Measurements from ENCODE around the gene STARD13. TPM values are rescaled to one million over a fixed set of nuclear protein-coding genes. Genes with fewer than 3 reads are reported as not detected.

STARD13 gene
- total RNA-seq, 1 donor from 2014 or later: 23.6 TPM

DNA sequence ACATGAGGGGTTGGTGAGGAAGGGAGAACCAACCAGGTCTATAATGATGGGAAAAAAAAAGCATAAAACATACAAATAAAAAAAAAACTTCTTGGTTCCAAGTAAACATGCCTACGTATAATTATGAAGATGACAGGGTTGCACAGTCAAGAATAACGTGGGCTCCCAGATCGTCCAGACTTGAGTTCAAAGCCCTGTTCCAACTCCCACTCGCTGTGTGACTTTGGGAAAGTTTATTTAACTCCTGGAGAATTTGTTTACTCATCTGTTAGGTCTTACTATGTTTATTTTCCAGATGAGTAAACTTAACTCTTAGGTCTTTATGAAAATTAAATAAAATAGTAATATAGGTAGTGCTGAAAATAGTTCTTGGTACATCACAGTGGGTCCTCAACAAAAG, 13.8 kb downstream of the STARD13 start:
- Mint-ChIP-seq H3K36me3 (ENCODE audit: low read depth) (peaks cover 16% of the 10 kb centered on the region), H3K9me3 (no peaks in the 10 kb centered on the region), H3K4me1 (peaks cover 32% of the 10 kb centered on the region), H3K27me3 (ENCODE audit: low read depth) (no peaks in the 10 kb centered on the region), H3K4me3 (no peak overlapping the region), H3K27ac (ENCODE audit: unreplicated experiment) (no peak overlapping the region)
- no peak for DNase-seq (ENCODE audit: low read depth, low spot score)
- TF ChIP-seq, protein P1, sequence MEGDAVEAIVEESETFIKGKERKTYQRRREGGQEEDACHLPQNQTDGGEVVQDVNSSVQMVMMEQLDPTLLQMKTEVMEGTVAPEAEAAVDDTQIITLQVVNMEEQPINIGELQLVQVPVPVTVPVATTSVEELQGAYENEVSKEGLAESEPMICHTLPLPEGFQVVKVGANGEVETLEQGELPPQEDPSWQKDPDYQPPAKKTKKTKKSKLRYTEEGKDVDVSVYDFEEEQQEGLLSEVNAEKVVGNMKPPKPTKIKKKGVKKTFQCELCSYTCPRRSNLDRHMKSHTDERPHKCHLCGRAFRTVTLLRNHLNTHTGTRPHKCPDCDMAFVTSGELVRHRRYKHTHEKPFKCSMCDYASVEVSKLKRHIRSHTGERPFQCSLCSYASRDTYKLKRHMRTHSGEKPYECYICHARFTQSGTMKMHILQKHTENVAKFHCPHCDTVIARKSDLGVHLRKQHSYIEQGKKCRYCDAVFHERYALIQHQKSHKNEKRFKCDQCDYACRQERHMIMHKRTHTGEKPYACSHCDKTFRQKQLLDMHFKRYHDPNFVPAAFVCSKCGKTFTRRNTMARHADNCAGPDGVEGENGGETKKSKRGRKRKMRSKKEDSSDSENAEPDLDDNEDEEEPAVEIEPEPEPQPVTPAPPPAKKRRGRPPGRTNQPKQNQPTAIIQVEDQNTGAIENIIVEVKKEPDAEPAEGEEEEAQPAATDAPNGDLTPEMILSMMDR (conservative IDR thresholded peaks at IDR 0.05): no peak

DNA sequence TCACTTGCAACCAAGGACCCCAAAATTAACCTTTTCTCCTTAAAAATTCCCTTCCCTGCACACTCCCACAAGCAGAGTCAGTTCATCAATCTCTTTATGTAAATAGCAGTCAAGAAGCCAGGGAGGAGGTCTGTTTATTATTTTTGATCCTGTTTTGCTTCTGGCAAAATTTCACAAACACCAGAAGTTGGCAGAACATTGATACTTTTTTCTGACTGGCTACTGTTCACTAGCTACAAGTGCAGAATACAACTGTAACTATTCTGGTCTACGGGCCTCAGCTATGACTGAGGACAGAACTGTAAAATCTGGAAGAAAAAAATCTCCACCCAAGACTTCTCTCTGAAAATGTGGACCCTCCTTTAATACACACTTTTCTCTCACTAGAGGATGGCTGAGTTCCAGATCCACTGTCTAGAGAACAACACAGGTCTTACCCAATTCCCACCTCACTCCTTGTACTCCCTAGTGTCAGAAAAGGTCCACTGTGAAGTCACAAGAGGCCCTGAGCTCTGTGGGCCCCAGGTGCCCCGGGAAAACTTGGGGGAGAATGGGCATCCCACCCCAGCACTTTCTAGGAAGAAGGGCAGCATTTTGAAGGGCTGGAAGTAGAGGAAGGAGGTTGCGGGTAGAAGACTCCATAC, 14.5 kb downstream of the STARD13 start:
- no peaks in the 10 kb centered on the region for H3K27me3 Mint-ChIP-seq (ENCODE audit: low read depth)
- H3K4me1 Mint-ChIP-seq: peaks cover 39% of the 10 kb centered on the region
- H3K9me3 Mint-ChIP-seq: no peaks in the 10 kb centered on the region

DNA sequence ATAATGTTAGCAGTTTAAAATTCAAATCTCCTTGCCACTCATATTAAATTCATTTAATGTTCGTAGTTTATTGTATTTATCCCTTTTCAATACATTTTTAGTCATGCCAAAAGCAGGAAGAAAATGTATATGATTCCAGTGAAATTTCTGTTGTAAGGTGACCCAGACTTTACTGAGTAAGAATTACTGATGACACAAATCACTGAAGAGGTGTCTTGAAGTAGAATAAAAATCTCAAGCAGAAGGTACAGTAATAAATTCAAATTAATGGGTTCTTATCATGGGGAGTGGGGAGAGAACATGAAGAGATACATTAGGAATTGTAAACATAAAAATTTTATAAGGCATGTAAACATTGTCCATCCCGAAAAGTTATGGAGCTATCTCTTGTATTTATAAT, 19.9 kb downstream of the STARD13 start:
- Mint-ChIP-seq H3K4me3 (no peak overlapping the region), H3K27me3 (ENCODE audit: low read depth) (no peaks in the 10 kb centered on the region), H3K27ac (ENCODE audit: unreplicated experiment) (peak overlapping the region; percentile 13), H3K9me3 (no peaks in the 10 kb centered on the region), H3K4me1 (peaks cover 67% of the 10 kb centered on the region), H3K36me3 (ENCODE audit: low read depth) (no peaks in the 10 kb centered on the region)
- no peak for DNase-seq (ENCODE audit: low read depth, low spot score)
- TF ChIP-seq, protein P1 (conservative IDR thresholded peaks at IDR 0.05): no peak

More for the DNA sequence above, 14.5 kb downstream of the STARD13 start:
- TF ChIP-seq, protein P1 (conservative IDR thresholded peaks at IDR 0.05): no peak
- Mint-ChIP-seq H3K36me3 (ENCODE audit: low read depth) (peaks cover 14% of the 10 kb centered on the region), H3K4me3 (no peak overlapping the region), H3K27ac (ENCODE audit: unreplicated experiment) (peak overlapping the region; percentile 22)
- no peak for DNase-seq (ENCODE audit: low read depth, low spot score)

DNA sequence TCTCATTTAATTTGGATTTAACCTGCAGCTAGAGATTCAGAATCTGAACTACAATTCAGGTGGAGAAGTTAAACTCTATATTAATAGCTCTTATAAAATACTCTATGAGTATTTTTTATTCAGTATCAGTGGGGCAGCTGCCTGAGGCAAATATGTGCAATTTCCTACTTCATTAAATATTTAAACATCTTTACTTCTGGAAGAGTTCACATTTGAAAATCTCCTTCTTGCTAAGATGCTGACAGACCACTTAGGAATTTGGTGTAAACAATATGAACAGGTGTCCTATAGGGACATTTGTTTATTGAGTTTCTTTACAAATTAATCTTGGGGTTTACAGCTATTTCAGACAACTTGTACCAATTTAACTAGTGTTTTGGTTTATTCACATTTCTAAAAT, 20.4 kb downstream of the STARD13 start:
- peaks cover 2% of the 10 kb centered on the region for H3K36me3 Mint-ChIP-seq (ENCODE audit: low read depth)
- H3K4me1 Mint-ChIP-seq: peaks cover 70% of the 10 kb centered on the region
- H3K27ac Mint-ChIP-seq (ENCODE audit: unreplicated experiment): peak overlapping the region; percentile 35
- no peak overlapping the region for H3K4me3 Mint-ChIP-seq
- no peaks in the 10 kb centered on the region for H3K9me3 Mint-ChIP-seq
- TF ChIP-seq, protein P1 (conservative IDR thresholded peaks at IDR 0.05): no peak
- H3K27me3 Mint-ChIP-seq (ENCODE audit: low read depth): no peaks in the 10 kb centered on the region
- DNase-seq (ENCODE audit: low read depth, low spot score): no peak

DNA sequence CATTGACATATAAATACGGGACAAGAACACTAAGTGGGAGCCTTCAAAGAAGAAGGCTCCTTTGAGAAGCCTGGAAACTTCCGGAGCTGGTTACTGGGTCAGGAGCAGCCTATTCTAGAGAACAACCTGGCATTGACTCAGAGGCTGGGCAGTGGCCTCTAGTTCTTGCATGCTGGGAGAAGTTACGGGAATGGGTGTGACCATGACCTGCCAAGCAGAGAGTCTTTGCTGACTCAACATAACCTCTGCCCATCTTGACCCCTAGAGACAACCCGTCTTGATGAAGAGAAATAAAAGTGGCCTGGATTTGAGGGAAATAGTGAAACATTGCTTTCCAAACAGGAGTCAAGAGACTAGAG, 21.0 kb downstream of the STARD13 start:
- no peak for DNase-seq (ENCODE audit: low read depth, low spot score)
- peak overlapping the region; percentile 35 for H3K27ac Mint-ChIP-seq (ENCODE audit: unreplicated experiment)

More for the DNA sequence above, 21.0 kb downstream of the STARD13 start:
- Mint-ChIP-seq H3K4me3 (no peak overlapping the region), H3K9me3 (no peaks in the 10 kb centered on the region), H3K4me1 (peaks cover 72% of the 10 kb centered on the region), H3K27me3 (ENCODE audit: low read depth) (no peaks in the 10 kb centered on the region), H3K36me3 (ENCODE audit: low read depth) (peaks cover 2% of the 10 kb centered on the region)
- TF ChIP-seq, protein P1 (conservative IDR thresholded peaks at IDR 0.05): no peak
